Measurements from ENCODE around the gene CCT2. TPM values are rescaled to one million over a fixed set of nuclear protein-coding genes. Genes with fewer than 3 reads are reported as not detected.

CCT2 gene
- total and polyA plus RNA-seq, 2 of the 8 experiments (the other 6 are each of a cell fraction or from before 2014, with no cell fraction given) = 244 to 419 TPM

DNA sequence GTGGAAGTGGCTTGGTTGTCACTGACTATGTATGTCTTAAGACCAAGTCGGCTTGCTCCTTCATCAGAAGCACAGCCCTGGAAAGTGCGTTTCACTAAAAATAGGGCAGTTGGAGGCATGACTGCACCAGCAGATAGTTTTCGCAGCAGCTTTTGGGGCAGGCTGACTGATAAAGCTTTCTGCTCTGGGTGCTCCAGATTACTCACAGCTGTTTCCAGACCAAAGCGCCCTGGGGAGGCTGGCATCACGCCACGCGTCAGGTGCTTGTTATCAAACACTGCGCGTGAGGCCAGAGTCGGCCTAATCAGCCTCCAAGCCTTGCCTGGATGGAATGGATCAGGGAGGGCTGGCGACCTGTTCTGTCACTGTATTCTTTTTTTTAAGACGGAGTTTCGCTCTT, 38.7 kb downstream of the CCT2 start:
- Histone ChIP-seq H3K23me2 (ENCODE audit: low read depth, low read length) (no peaks in the 10 kb centered on the region), H3K9ac (replicated peaks in 1 of 4; ENCODE audit: extremely low read depth in 1 of 4, low read depth in 3 of 4, low read length in 3 of 4) (no peak overlapping the region), H3K79me2 (ENCODE audit: control insufficient read depth in 1 of 2, insufficient read depth in 2 of 2, low read length in 2 of 2) (no peaks in the 10 kb centered on the region), H3K4me1 (replicated peaks in 1 of 4; ENCODE audit: control insufficient read depth in 3 of 4, insufficient read depth in 4 of 4, low read length in 3 of 4) (no peaks in the 10 kb centered on the region), H3K79me1 (ENCODE audit: low read depth, low read length) (no peaks in the 10 kb centered on the region), H2BK5ac (ENCODE audit: low read depth, low read length) (no peak overlapping the region), H2BK120ac (replicated peaks; ENCODE audit: low read depth, low read length) (no peak overlapping the region), H3K9me3 (ENCODE audit: insufficient read depth in 2 of 2, low read depth in 1 of 2, low read length in 1 of 2) (no peaks in the 10 kb centered on the region), H3K27me3 (replicated peaks in 1 of 4; ENCODE audit: control insufficient read depth in 3 of 4, extremely low read depth in 1 of 4, insufficient read depth in 3 of 4, low read length in 3 of 4) (no peaks in the 10 kb centered on the region), H3K4me3 (ENCODE audit: extremely low read depth in 1 of 4, insufficient read depth in 2 of 4, low read depth in 3 of 4, low read length in 4 of 4) (no peak overlapping the region), H3K4ac (replicated peaks; ENCODE audit: insufficient read length, low read depth, low read length) (no peak overlapping the region), H4K20me1 (replicated peaks in 1 of 2; ENCODE audit: control insufficient read depth in 1 of 2, insufficient read depth in 2 of 2, low read length in 2 of 2) (no peaks in the 10 kb centered on the region), H2BK12ac (ENCODE audit: low read depth, low read length) (no peak overlapping the region), H2AK5ac (ENCODE audit: low read depth, low read length) (no peak overlapping the region), H3K18ac (ENCODE audit: extremely low read depth, low read length) (no peak overlapping the region), H2AFZ (ENCODE audit: low read length) (no peak overlapping the region), H4K5ac (ENCODE audit: insufficient read length, low read depth, low read length) (no peak overlapping the region), H4K8ac (ENCODE audit: extremely low read depth, insufficient read depth, low read length) (no peak overlapping the region), H3K36me3 (ENCODE audit: control insufficient read depth in 2 of 4, insufficient read depth in 4 of 4, low read length in 3 of 4) (no peaks in the 10 kb centered on the region), H3K14ac (ENCODE audit: insufficient read length) (no peak overlapping the region), H2BK15ac (ENCODE audit: low read length) (no peak overlapping the region), H3K56ac (replicated peaks; ENCODE audit: insufficient read length, low read depth, low read length) (no peak overlapping the region), H3K23ac (ENCODE audit: insufficient read length) (no peak overlapping the region), H3K4me2 (ENCODE audit: insufficient read depth in 1 of 2, low read depth in 2 of 2, low read length in 2 of 2) (no peak overlapping the region), H3K27ac (ENCODE audit: low read depth, low read length) (no peak overlapping the region), H2BK20ac (ENCODE audit: low read length) (no peak overlapping the region), H4K91ac (replicated peaks; ENCODE audit: insufficient read length, low read length) (no peak overlapping the region)
- FAIRE-seq = no peak
- CTCF ChIA-PET (ENCODE audit: partially characterized antibody) = interaction anchor here (1.2 kb wide), 1 partner anchor 9 kb away, joined by 3 read pairs; no protein-coding TSS in a partner anchor
- POLR2A ChIA-PET (ENCODE audit: partially characterized antibody) = no interaction called here
- TF ChIP-seq TBP (IDR thresholded peaks at IDR 0.05; ENCODE audit: low read depth, low read length) = no peak
- TF ChIP-seq, protein P1, sequence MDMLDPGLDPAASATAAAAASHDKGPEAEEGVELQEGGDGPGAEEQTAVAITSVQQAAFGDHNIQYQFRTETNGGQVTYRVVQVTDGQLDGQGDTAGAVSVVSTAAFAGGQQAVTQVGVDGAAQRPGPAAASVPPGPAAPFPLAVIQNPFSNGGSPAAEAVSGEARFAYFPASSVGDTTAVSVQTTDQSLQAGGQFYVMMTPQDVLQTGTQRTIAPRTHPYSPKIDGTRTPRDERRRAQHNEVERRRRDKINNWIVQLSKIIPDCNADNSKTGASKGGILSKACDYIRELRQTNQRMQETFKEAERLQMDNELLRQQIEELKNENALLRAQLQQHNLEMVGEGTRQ (IDR thresholded peaks at IDR 0.05; ENCODE audit: low read length) = no peak
- no peak for TF ChIP-seq ASH2L (IDR thresholded peaks at IDR 0.05; ENCODE audit: low read length)
- TF ChIP-seq SIN3A (conservative IDR thresholded peaks at IDR 0.05 in 1 of 2, IDR thresholded peaks at IDR 0.05 in 1 of 2; ENCODE audit: low read depth in 1 of 2, low read length in 2 of 2) = no peak
- no peak for TF ChIP-seq BCL11A (IDR thresholded peaks at IDR 0.05; ENCODE audit: low read depth in 2 of 2, low read length in 2 of 2)
- WGBS, 2 experiments (ENCODE audit: extremely low coverage in 1 of 2, insufficient coverage in 1 of 2, insufficient read length in 1 of 2, insufficient replicate concordance in 2 of 2, low coverage in 1 of 2, low lambda C conversion rate in 2 of 2, missing lambda C conversion rate in 1 of 2) = 93% methylated on average over 13 of the region's 13 CpGs; no CpG with 5 or more reads in 1 of the 2 experiments
- DNase-seq (ENCODE audit: low read depth in 1 of 2, low spot score in 2 of 2) = no peak
